A204.1 (cell line): ENCODE data around the gene TRDMT1.

Experiments
- FAIRE-seq: peaks from 2 replicates; lab custom pipeline; 2012; peaks lifted over from hg19 to GRCh38; lab: Jason Lieb, UNC

Gene TRDMT1

GRCh38 chr10:17200912-17201793 is at the start of gene TRDMT1:
Gene TRDMT1, minus strand, starts transcription at chr10:17201672. Its CDS starts 38 bp downstream, at chr10:17201634.
- FAIRE-seq = no peak

GRCh38 chr10:17250736-17251135 is 49.3 kb upstream of the TRDMT1 start:
- no peak for FAIRE-seq

GRCh38 chr10:17249820-17250219 is 48.3 kb upstream of the TRDMT1 start:
- FAIRE-seq = no peak

- no peak for FAIRE-seq
Measured at GRCh38 chr10:17248964-17249363, 47.5 kb upstream of the TRDMT1 start.

- no peak for FAIRE-seq
Measured at GRCh38 chr10:17247210-17247609, 45.7 kb upstream of the TRDMT1 start.

- FAIRE-seq = no peak
Measured at GRCh38 chr10:17244700-17245365, 43.4 kb upstream of the TRDMT1 start.

- no peak for FAIRE-seq
Measured at GRCh38 chr10:17241611-17242333, 40.3 kb upstream of the TRDMT1 start.

- FAIRE-seq = no peak
Measured at GRCh38 chr10:17240616-17241015, 39.1 kb upstream of the TRDMT1 start.

- FAIRE-seq = no peak
Measured at GRCh38 chr10:17240096-17240495, 38.6 kb upstream of the TRDMT1 start.

GRCh38 chr10:17239345-17240085 is 38.0 kb upstream of the TRDMT1 start:
- no peak for FAIRE-seq

- peak; percentile 97 for FAIRE-seq
Measured at GRCh38 chr10:17238445-17239291, 37.2 kb upstream of the TRDMT1 start.

- FAIRE-seq = no peak
Measured at GRCh38 chr10:17237915-17238444, 36.5 kb upstream of the TRDMT1 start.

- FAIRE-seq = no peak
Measured at GRCh38 chr10:17237149-17237527, 35.7 kb upstream of the TRDMT1 start.

- FAIRE-seq = peak; percentile 58
Measured at GRCh38 chr10:17236468-17237148, 35.1 kb upstream of the TRDMT1 start.

- no peak for FAIRE-seq
Measured at GRCh38 chr10:17235136-17235535, 33.7 kb upstream of the TRDMT1 start.

GRCh38 chr10:17234431-17234945 is 33.0 kb upstream of the TRDMT1 start:
- no peak for FAIRE-seq

- FAIRE-seq = no peak
Measured at GRCh38 chr10:17233286-17233991, 32.0 kb upstream of the TRDMT1 start.

- no peak for FAIRE-seq
Measured at GRCh38 chr10:17232276-17232960, 30.9 kb upstream of the TRDMT1 start.

GRCh38 chr10:17231788-17232187 is 30.3 kb upstream of the TRDMT1 start:
- FAIRE-seq = no peak
